H1 (cell line): Measurements from ENCODE around the gene MOB3B. TPM values are rescaled to one million over a fixed set of nuclear protein-coding genes. Genes with fewer than 3 reads are reported as not detected.

Experiments used
- GTF2F1 ChIP-seq: IDR thresholded peaks from 2 replicates; pipeline ENCODE4 v1.6.1; 2012; ENCODE audit warnings: low read depth, low read length, improper control_type of control experiment, borderline replicate concordance
- polyA plus RNA-seq, 7 experiments: library from polyadenylated mRNA; depleted of rRNA in 3 of 7; stranded (reverse) in 5 of 7; unstranded in 2 of 7; fragments of >200 nt in 5 of 7; fragments of 200-250 nt in 2 of 7; gene quantifications; 1 replicate in 5 of 7; 2 replicates in 1 of 7; 4 replicates in 1 of 7; pipeline versions ENCODE4 v1.2.1 to v1.2.3, GENCODE V29; 2011 to 2013; ENCODE audit warnings: missing spikeins in 2 of 7, mixed read lengths in 2 of 7
- total RNA-seq: library from RNA; stranded (reverse); fragmentation: NEBNext Ultra II Directional; extraction: Animal tissue kit (Norgen Biotek cat#: 25700); gene quantifications from 2 replicates; pipeline ENCODE4 v1.2.1, GENCODE V29; 2021

The MOB3B gene
- total and polyA plus RNA-seq, 2 of the 8 experiments (the other 6 are each of a cell fraction or from before 2014, with no cell fraction given), result 12.7 to 16.1 TPM

- no peak for TF ChIP-seq GTF2F1
- TF ChIP-seq, all 59 proteins: peak for 0
These were observed 46.0 kb downstream of the MOB3B start (continued) for GRCh38 chr9:27483576-27483975.
